Esophagus squamous epithelium (tissue), 5 donors: ENCODE measurements around the gene PTPN21. TPM values are rescaled to one million over a fixed set of nuclear protein-coding genes. Genes with fewer than 3 reads are reported as not detected.

ENCODE experiments used
- DNase-seq: peaks from one replicate; lab custom pipeline; 2025; lab: John Stamatoyannopoulos, UW
- H3K27ac ChIP-seq, 4 donors: fragments of 200-600 bp; sonication (generic); one replicate each; pipeline ENCODE4 v1.5.1; 2016 to 2019; ENCODE audit warnings: mild to moderate bottlenecking in 1 of 4
- H3K27me3 ChIP-seq, 4 donors: fragments of 200-600 bp; sonication (generic); 1 replicate in 3 of 4; 2 replicates in 1 of 4; pipeline versions ENCODE4 v1.5.1 to v1.6.0; 2017 to 2021; ENCODE audit warnings: antibody characterized with exemption in 1 of 4
- H3K36me3 ChIP-seq, 3 donors: fragments of 200-600 bp; sonication (generic); one replicate each; pipeline ENCODE4 v1.5.1; 2016 to 2019
- H3K4me1 ChIP-seq, 3 donors: fragments of 200-600 bp; sonication (generic); one replicate each; pipeline ENCODE4 v1.5.1; 2017 to 2019
- H3K4me3 ChIP-seq, 4 donors: fragments of 200-600 bp; sonication (generic); 1 replicate in 3 of 4; 2 replicates in 1 of 4; pipeline ENCODE4 v1.5.1; 2016 to 2019; ENCODE audit warnings: mild to moderate bottlenecking in 2 of 4, moderate library complexity in 1 of 4
- H3K9me3 ChIP-seq, 3 donors: fragments of 200-600 bp; sonication (generic); one replicate each; pipeline ENCODE4 v1.5.1; 2016 to 2019
- POLR2A ChIP-seq, 4 donors: fragments of 450-650 bp; IDR thresholded peaks; one replicate each; pipeline ENCODE4 v1.6.1; 2017; ENCODE audit warnings: antibody characterized with exemption in 4 of 4, mild to moderate bottlenecking in 4 of 4, moderate library complexity in 3 of 4
- WGBS, 2 donors: methylation state at CpG; one replicate each; pipeline ENCODE4 v1.1.5; 2018; 5-methylcytosine and 5-hydroxymethylcytosine counted together
- intact Hi-C: fragments of 100-400 bp; cut with DNase I; formaldehyde crosslinking; loops from one replicate; pipeline ENCODE4 v1.15.0; 2022
- total RNA-seq, 4 donors: library from RNA; depleted of rRNA; stranded (reverse); fragments of >200 nt; gene quantifications; one replicate each; pipeline ENCODE4 v1.1.0, GENCODE V29; 2016
- TF ChIP-seq, protein P1 (sequence below), 6 experiments: fragments of 450-650 bp in 4 of 6; fragments of 200-600 bp in 2 of 6; sonication (generic) in 2 of 6; IDR thresholded peaks; one replicate each; pipeline ENCODE4 v1.5.1; 2016 to 2019; ENCODE audit warnings: antibody characterized with exemption in 6 of 6, mild to moderate bottlenecking in 4 of 6, moderate library complexity in 4 of 6
- donor health status: DM: yes; HTN: yes; CAD: no.

Gene PTPN21
- total RNA-seq, 4 donors from 2014 or later = 4.7 to 14.5 (median 6.1) TPM

DNA sequence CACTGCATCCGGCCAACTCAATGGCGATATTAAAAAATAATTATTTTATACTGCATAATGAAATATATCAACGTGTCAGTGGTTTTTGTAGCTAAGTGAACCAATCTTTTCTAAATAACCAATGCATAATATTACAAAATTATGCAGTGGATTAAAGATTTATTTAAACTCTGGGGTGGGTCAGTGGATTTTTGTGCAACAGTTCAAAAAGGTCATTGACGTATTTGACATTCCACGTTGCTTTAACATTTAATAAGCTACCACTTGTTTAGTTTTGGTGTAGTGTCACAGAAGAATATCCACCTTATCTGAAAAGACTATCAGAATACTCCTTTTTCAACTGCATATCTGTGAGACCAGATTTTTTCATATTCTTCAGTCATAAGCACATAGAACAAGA lies 10.6 kb upstream of the PTPN21 start:
- Histone ChIP-seq H3K36me3 (peaks cover 5 to 36% (median 21%) of the 10 kb centered on the region in 3 donors), H3K9me3 (no peaks in the 10 kb centered on the region), H3K27ac (no peak overlapping the region), H3K27me3 (no peaks in the 10 kb centered on the region), H3K4me3 (no peak overlapping the region), H3K4me1 (peaks cover 0 to 31% (median 16%) of the 10 kb centered on the region in 3 donors)
- TF ChIP-seq POLR2A (IDR thresholded peaks at IDR 0.05) = no peak
- TF ChIP-seq, protein P1, sequence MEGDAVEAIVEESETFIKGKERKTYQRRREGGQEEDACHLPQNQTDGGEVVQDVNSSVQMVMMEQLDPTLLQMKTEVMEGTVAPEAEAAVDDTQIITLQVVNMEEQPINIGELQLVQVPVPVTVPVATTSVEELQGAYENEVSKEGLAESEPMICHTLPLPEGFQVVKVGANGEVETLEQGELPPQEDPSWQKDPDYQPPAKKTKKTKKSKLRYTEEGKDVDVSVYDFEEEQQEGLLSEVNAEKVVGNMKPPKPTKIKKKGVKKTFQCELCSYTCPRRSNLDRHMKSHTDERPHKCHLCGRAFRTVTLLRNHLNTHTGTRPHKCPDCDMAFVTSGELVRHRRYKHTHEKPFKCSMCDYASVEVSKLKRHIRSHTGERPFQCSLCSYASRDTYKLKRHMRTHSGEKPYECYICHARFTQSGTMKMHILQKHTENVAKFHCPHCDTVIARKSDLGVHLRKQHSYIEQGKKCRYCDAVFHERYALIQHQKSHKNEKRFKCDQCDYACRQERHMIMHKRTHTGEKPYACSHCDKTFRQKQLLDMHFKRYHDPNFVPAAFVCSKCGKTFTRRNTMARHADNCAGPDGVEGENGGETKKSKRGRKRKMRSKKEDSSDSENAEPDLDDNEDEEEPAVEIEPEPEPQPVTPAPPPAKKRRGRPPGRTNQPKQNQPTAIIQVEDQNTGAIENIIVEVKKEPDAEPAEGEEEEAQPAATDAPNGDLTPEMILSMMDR (IDR thresholded peaks at IDR 0.05) = no peak
- DNase-seq = no peak
- intact Hi-C loops = no loop called here
- WGBS, 2 donors = 84 to 87% methylated on average over 5 of the region's 5 CpGs

DNA sequence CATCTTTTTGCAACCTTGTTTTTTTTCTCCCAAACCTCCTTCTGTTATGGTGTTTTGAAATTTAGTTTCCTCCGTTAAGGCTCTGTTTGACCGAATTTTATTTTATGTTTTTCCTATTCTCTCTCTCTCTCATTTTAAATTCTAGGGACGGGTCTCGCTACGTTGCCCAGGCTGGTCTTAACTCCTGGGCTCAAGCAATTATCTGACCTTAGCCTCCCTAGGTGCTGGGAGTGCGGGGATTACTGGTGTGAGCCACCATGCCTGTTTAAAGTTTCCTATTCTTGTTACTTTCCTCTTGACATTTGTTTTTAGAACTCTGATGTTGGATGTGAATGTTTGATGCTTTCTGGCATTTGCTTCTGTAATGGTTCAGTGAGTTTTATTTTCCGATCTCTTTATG lies 9.0 kb upstream of the PTPN21 start:
- Histone ChIP-seq H3K4me1 (peaks cover 0 to 31% (median 16%) of the 10 kb centered on the region in 3 donors), H3K27me3 (no peaks in the 10 kb centered on the region), H3K4me3 (peak overlapping the region; percentile 69 to 100 (median 84)), H3K9me3 (no peaks in the 10 kb centered on the region), H3K27ac (peak overlapping the region in 2 of 4 donors; percentile 93 to 95), H3K36me3 (peaks cover 5 to 20% (median 13%) of the 10 kb centered on the region in 3 donors)
- no peak for TF ChIP-seq POLR2A (IDR thresholded peaks at IDR 0.05)
- TF ChIP-seq, protein P1 (IDR thresholded peaks at IDR 0.05) = no peak
- 22 to 24% methylated on average over 7 of the region's 7 CpGs for WGBS, 2 donors
- no peak for DNase-seq
- intact Hi-C loops = no loop called here

- peak; percentile 4 for DNase-seq
- Histone ChIP-seq H3K4me1 (peaks cover 0 to 31% (median 16%) of the 10 kb centered on the region in 3 donors), H3K27ac (peak within 1 kb of the TSS; percentile 83 to 96 (median 94)), H3K9me3 (no peaks in the 10 kb centered on the region), H3K27me3 (no peaks in the 10 kb centered on the region), H3K4me3 (peak within 1 kb of the TSS; percentile 69 to 100 (median 84)), H3K36me3 (peaks cover 0 to 12% (median 5%) of the 10 kb centered on the region in 3 donors)
- 0% methylated on average over 18 to 42 of the region's 99 CpGs for WGBS, 2 donors
- intact Hi-C loops = no loop called here
- TF ChIP-seq, protein P1 (IDR thresholded peaks at IDR 0.05) = peak in 1 of 6 experiments; percentile 29
- peak in 3 of 4 donors; percentile 56 to 75 (median 63) for TF ChIP-seq POLR2A (IDR thresholded peaks at IDR 0.05)
Measured at GRCh38 chr14:88562831-88563686, 8.3 kb upstream of the PTPN21 start, which contains the start of gene ZC3H14. ZC3H14 (plus strand) TSS chr14:88563037; CDS start chr14:88563134, 97 bp downstream.

- Histone ChIP-seq H3K36me3 (peaks cover 0 to 7% (median 0%) of the 10 kb centered on the region in 3 donors), H3K27me3 (no peaks in the 10 kb centered on the region), H3K4me1 (peaks cover 0 to 31% (median 16%) of the 10 kb centered on the region in 3 donors), H3K27ac (peak overlapping the region; percentile 83 to 96 (median 94)), H3K9me3 (no peaks in the 10 kb centered on the region), H3K4me3 (peak overlapping the region; percentile 69 to 100 (median 84))
- 13 to 24% methylated on average over 4 to 5 of the region's 5 CpGs for WGBS, 2 donors
- intact Hi-C loops = no loop called here
- TF ChIP-seq, protein P1 (IDR thresholded peaks at IDR 0.05) = no peak
- no peak for TF ChIP-seq POLR2A (IDR thresholded peaks at IDR 0.05)
- DNase-seq = no peak
Measured at GRCh38 chr14:88562532-88562830, 7.7 kb upstream of the PTPN21 start.

GRCh38 chr14:88559852-88560251 lies 5.0 kb upstream of the PTPN21 start:
- Histone ChIP-seq H3K36me3 (no peaks in the 10 kb centered on the region), H3K27ac (no peak overlapping the region), H3K4me1 (peaks cover 0 to 34% (median 12%) of the 10 kb centered on the region in 3 donors), H3K9me3 (no peaks in the 10 kb centered on the region), H3K4me3 (no peak overlapping the region), H3K27me3 (no peaks in the 10 kb centered on the region)
- WGBS, 2 donors = 15 to 17% methylated on average over 1 of the region's 1 CpG
- TF ChIP-seq POLR2A (IDR thresholded peaks at IDR 0.05) = no peak
- TF ChIP-seq, protein P1 (IDR thresholded peaks at IDR 0.05) = peak in 3 of 6 experiments; percentile 9 to 24 (median 17)
- DNase-seq = no peak
- intact Hi-C loops = loop anchor here (10.0 kb wide), 1 partner anchor 65 kb away; no protein-coding TSS in a partner anchor
